Epithelial cell of proximal tubule (primary cell): ENCODE data around the gene NAA16. TPM values are rescaled to one million over a fixed set of nuclear protein-coding genes. Genes with fewer than 3 reads are reported as not detected.

ENCODE experiments used
- DNase-seq: peaks from one replicate; pipeline ENCODE4 v3.0.0-alpha.2; 2011; ENCODE audit warnings: low read depth
- H3K4me3 ChIP-seq: 2 replicates; pipeline ENCODE4 v1.5.1; 2011; ENCODE audit warnings: low read depth, mild to moderate bottlenecking, low read length
- CTCF ChIP-seq: conservative IDR thresholded peaks from 2 replicates; pipeline ENCODE4 v1.5.1; 2012; ENCODE audit warnings: low read depth, mild to moderate bottlenecking, low read length
- total RNA-seq: library from RNA; depleted of rRNA; stranded (reverse); fragments of >200 nt; gene quantifications from 2 replicates; pipeline ENCODE4 v1.2.3, GENCODE V29; 2015

The NAA16 gene
- total RNA-seq, 1 donor from 2014 or later, result 9.6 TPM

DNA sequence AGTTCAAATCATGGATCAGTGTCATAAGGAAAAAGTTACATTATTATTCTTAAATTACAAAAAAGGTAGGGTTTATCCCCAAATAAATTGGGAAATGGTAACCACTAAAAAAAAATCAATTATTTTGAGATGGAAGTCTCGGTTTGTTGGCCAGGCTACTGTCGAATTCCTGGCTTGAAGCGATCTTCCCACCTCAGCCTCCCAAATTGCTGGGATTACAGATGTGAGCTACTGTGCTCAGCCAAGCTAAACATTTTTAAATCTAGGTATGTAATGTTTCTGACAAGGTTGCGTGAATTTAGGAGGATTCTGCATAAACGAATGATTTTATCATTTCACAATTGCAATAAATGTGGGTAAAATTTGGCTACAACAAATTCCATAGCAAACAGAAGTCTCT is 2.0 kb downstream of the NAA16 start:
- no peak for DNase-seq
- no peak for TF ChIP-seq CTCF
- peak overlapping the region; percentile 96 for H3K4me3 ChIP-seq

DNA sequence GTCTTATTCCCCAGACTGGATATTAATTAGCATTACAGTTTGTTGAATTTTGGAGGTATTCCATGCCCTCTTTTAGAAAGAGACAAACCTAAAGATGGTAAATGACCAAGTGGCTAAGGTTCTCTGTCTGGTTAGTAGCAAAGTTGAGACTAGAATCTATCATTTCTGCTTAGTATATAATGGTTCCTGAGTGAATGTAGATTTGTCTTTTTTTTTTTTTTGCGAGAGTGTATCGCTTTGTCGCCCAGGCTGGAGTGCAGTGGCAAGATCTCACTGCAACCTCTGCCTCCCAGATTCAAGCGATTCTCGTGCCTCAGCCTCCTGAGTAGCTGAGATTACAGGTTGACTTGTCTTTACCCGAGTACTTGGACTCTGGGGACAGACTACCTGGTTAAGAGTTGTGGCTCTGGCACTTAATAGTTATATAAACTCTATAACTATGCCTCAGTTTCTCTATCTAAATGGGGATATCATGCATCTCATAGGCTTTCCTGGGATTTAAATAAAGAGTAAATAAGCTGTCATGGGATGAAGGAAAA is 2.7 kb downstream of the NAA16 start:
- H3K4me3 ChIP-seq, result peak overlapping the region; percentile 96
- TF ChIP-seq CTCF, result no peak
- DNase-seq, result no peak

GRCh38 chr13:41315443-41316047 is 4.5 kb downstream of the NAA16 start:
- no peak for DNase-seq

DNA sequence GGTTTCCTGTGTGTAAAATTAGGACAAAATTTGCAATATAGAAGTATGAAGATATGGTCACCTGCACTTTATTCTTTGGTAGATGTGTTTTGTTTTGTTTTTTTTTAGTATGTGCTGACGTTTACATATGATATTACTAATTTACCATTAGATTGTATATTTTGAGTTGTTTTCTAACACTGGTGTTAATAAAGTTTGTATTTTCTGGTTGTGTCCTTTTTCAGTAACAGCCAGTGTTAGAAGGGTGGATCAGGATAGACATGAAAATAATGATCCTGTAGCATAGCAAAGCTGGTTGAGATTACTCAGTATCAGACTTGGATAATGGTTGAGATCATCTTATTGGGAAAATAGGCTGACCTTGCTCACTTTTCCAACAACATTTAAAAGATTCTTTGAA is 6.2 kb downstream of the NAA16 start:
- DNase-seq, result no peak
- TF ChIP-seq CTCF, result no peak
- H3K4me3 ChIP-seq, result no peak overlapping the region

More at GRCh38 chr13:41315443-41316047, 4.5 kb downstream of the NAA16 start:
- H3K4me3 ChIP-seq, result no peak overlapping the region
- TF ChIP-seq CTCF, result no peak

DNA sequence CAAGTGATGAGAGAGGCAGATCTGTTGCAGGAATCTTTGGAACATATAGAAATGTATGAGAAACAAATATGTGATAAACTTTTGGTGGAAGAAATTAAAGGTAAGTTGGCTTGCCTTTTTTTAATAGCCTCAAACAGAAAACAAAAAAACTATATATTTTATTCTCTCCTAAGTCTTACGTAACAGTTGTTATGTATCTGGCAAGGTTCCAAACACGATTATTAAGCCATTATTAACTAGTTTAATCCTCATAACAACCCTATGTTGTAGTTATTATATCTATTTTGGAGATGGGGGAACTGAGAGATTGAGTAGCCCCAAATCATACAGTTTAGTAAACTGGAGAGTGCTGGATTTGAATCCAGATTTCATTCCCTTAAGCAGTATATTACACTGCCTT is 14.7 kb downstream of the NAA16 start:
- no peak for TF ChIP-seq CTCF
- DNase-seq, result no peak
- no peak overlapping the region for H3K4me3 ChIP-seq

DNA sequence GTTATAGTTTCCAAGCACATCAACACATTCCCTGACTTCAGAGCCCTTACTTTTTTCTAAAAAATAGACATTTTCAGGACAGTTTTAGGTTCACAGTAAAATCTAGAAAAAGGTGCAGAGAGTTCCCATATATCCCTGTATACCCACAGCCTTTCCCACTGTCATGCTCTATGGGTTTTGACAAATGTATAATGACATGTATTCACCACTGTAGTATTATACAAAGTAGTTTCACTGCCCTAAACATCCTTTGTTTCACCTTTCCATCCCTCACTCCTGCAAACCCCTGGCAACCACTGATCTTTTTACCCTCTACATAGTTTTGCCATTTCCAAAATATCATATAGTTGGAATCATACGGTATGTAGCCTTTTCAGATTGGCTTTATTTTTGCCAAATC is 15.6 kb downstream of the NAA16 start:
- no peak for DNase-seq
- no peak overlapping the region for H3K4me3 ChIP-seq
- no peak for TF ChIP-seq CTCF
